HEK293T (cell line): ENCODE measurements around the gene TGM2.

Source experiments
- CTCF ChIA-PET: fragments of 350-600 bp; formaldehyde crosslinking; extraction: SDS; loops from one replicate; lab custom pipeline; 2021; ENCODE audit warnings: antibody characterized with exemption, inconsistent platforms; lab: Yijun Ruan, JAX
- POLR2A ChIA-PET: fragments of 350-600 bp; formaldehyde crosslinking; extraction: SDS; loops from one replicate; lab custom pipeline; 2020; ENCODE audit warnings: antibody characterized with exemption, inconsistent platforms; lab: Yijun Ruan, JAX
- DNase-seq: peaks from one replicate; pipeline ENCODE4 v3.0.0; 2012; ENCODE audit warnings: mixed read lengths; ENCODE audit errors: extremely low spot score
- ARNT ChIP-seq: fragments of 450-650 bp; IDR thresholded peaks from 2 replicates; pipeline ENCODE4 v1.6.1; 2017; ENCODE audit warnings: mild to moderate bottlenecking
- BHLHE40 ChIP-seq: fragments of 450-650 bp; IDR thresholded peaks from 2 replicates; pipeline ENCODE4 v1.6.1; 2016; ENCODE audit warnings: mild to moderate bottlenecking, moderate library complexity, borderline replicate concordance
- FOXA1 ChIP-seq: fragments of 450-650 bp; IDR thresholded peaks from 2 replicates; pipeline ENCODE4 v1.6.1; 2016; ENCODE audit warnings: mild to moderate bottlenecking
- FOXK2 ChIP-seq: fragments of 450-650 bp; IDR thresholded peaks from 2 replicates; pipeline ENCODE4 v1.6.1; 2016; ENCODE audit warnings: mild to moderate bottlenecking
- L3MBTL2 ChIP-seq: fragments of 450-650 bp; conservative IDR thresholded peaks from 2 replicates; pipeline ENCODE4 v1.6.1; 2016; ENCODE audit warnings: mild to moderate bottlenecking
- LEF1 ChIP-seq: fragments of 450-650 bp; IDR thresholded peaks from 2 replicates; pipeline ENCODE4 v1.6.1; 2017; ENCODE audit warnings: mild to moderate bottlenecking, borderline replicate concordance
- NFRKB ChIP-seq: fragments of 450-650 bp; IDR thresholded peaks from 2 replicates; pipeline ENCODE4 v1.6.1; 2016; ENCODE audit warnings: mild to moderate bottlenecking, moderate library complexity
- SUZ12 ChIP-seq: fragments of 450-650 bp; IDR thresholded peaks from 2 replicates; pipeline ENCODE4 v1.6.1; 2016; ENCODE audit warnings: mild to moderate bottlenecking
- TARDBP ChIP-seq: fragments of 450-650 bp; IDR thresholded peaks from 2 replicates; pipeline ENCODE4 v1.6.1; 2016

Gene TGM2

DNA sequence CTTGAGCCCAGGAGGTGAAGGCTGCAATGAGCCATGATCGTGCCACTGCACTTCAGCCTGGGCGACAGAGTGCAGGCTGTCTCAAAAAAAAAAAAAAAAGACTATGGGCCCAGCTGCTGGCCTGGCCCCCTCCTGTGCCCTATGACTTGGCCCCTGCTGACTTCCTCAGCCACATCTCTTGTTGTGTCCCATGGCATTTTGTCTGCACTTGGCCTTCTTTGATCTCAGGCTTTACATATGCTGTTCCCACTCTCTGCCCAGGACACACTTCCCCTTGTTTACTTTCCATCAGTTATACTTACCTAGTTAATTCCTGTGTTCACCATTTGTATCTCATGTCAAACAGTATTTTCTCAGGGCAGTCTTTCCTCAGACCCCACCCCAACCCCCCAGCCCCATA lies 87.0 kb downstream of the TGM2 start:
- no peak for DNase-seq
- ChIA-PET CTCF (interaction anchor here (0.5 kb wide), 1 partner anchor 75 kb away, joined by 5 read pairs; no protein-coding TSS in a partner anchor), POLR2A (no interaction called here)
- TF ChIP-seq NFRKB = no peak
- no peak for TF ChIP-seq L3MBTL2
- no peak for TF ChIP-seq BHLHE40
- no peak for TF ChIP-seq SUZ12
- no peak for TF ChIP-seq FOXK2
- no peak for TF ChIP-seq ARNT
- TF ChIP-seq TARDBP = no peak
- no peak for TF ChIP-seq LEF1
- TF ChIP-seq FOXA1 = no peak
